Measurements from ENCODE around the gene NOX3.
A peak's percentile ranks its signal among the peaks of the same experiment; 100 is the strongest.
"Not testable (repeated sequence)": the region's sequence is repeated elsewhere in the genome, so short reads cannot be mapped to it uniquely, and the experiment has no call there.

NOX3 gene

DNA sequence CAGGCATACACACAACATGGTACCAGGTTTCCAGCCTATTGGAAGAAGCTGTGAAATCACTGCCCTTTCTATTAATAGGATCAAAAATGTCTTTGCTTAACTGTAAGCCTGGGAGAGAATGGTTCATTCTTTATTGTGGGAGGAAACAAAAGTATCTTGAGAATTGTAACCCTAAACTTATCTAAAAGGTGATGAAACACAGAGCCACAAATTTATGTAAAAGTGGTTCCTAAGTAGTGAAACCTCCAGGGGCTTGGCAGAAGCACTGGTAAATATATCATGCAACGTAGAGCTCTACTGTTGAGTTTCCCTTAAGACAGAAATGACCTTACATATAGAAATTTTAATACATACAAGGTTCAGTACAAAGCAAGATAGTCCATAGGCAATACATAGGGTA, 17.2 kb upstream of the NOX3 start:
- DNase-seq (ENCODE audit: low read depth): peak; percentile 85
- TF ChIP-seq, protein P1, sequence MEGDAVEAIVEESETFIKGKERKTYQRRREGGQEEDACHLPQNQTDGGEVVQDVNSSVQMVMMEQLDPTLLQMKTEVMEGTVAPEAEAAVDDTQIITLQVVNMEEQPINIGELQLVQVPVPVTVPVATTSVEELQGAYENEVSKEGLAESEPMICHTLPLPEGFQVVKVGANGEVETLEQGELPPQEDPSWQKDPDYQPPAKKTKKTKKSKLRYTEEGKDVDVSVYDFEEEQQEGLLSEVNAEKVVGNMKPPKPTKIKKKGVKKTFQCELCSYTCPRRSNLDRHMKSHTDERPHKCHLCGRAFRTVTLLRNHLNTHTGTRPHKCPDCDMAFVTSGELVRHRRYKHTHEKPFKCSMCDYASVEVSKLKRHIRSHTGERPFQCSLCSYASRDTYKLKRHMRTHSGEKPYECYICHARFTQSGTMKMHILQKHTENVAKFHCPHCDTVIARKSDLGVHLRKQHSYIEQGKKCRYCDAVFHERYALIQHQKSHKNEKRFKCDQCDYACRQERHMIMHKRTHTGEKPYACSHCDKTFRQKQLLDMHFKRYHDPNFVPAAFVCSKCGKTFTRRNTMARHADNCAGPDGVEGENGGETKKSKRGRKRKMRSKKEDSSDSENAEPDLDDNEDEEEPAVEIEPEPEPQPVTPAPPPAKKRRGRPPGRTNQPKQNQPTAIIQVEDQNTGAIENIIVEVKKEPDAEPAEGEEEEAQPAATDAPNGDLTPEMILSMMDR (conservative IDR thresholded peaks at IDR 0.05; ENCODE audit: control insufficient read depth, insufficient read depth, low read depth, low read length): no peak
- H3K4me3 ChIP-seq (ENCODE audit: control insufficient read depth, low read depth, low read length): no peak overlapping the region

GRCh38 chr6:155470979-155471616, 15.5 kb upstream of the NOX3 start:
- DNase-seq (ENCODE audit: low read depth): not testable (repeated sequence)

DNA sequence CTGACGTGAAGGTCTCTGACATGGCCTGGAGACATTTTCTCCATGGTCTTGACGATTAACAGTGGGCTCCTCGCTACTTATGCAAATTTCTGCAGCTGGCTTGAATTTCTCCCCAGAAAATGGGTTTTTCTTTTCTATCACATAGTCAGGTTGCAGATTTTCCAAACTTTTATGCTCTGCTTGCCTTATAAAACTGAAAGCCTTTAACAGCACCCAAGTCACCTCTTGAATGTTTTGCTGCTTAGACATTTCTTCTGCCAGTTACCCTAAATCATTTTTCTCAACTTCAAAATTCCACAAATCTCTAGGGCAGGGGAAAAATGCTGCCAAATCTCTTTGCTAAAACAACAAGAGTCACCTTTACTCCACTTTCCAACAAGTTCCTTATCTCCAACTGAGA, 12.9 kb upstream of the NOX3 start:
- not testable (repeated sequence) for DNase-seq (ENCODE audit: low read depth); H3K4me3 ChIP-seq (ENCODE audit: control insufficient read depth, low read depth, low read length)

More at GRCh38 chr6:155470979-155471616, 15.5 kb upstream of the NOX3 start:
- not testable (repeated sequence) for H3K4me3 ChIP-seq (ENCODE audit: control insufficient read depth, low read depth, low read length)

- H3K4me3 ChIP-seq (ENCODE audit: control insufficient read depth, low read depth, low read length): no peak overlapping the region
- DNase-seq (ENCODE audit: low read depth): peak; percentile 54
- TF ChIP-seq, protein P1 (conservative IDR thresholded peaks at IDR 0.05; ENCODE audit: control insufficient read depth, insufficient read depth, low read depth, low read length): no peak
Observed at GRCh38 chr6:155466539-155466938, 10.9 kb upstream of the NOX3 start.

GRCh38 chr6:155461556-155461955, 5.9 kb upstream of the NOX3 start:
- TF ChIP-seq, protein P1 (conservative IDR thresholded peaks at IDR 0.05; ENCODE audit: control insufficient read depth, insufficient read depth, low read depth, low read length): no peak
- DNase-seq (ENCODE audit: low read depth): peak; percentile 35
- no peak overlapping the region for H3K4me3 ChIP-seq (ENCODE audit: control insufficient read depth, low read depth, low read length)

DNA sequence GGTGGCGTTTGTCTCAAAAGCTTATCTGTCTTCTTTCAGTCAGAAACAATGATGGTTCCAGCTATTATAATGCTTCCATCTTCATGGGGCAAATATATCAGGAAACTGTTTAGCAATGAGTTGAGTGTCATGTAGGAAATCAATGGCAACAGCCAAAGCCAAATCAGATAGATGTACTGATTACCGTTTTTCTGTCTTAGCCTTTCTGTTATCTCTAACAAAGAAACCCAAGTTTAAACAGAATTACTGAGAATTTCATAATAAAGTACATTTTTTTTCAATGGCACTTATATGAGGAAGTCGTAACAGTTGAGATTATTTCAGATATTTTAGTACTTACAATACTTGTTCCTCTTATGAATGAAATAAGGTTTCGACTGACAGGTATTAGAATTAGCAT, 1.2 kb downstream of the NOX3 start:
- H3K4me3 ChIP-seq (ENCODE audit: control insufficient read depth, low read depth, low read length): no peak overlapping the region
- TF ChIP-seq, protein P1 (conservative IDR thresholded peaks at IDR 0.05; ENCODE audit: control insufficient read depth, insufficient read depth, low read depth, low read length): no peak
- DNase-seq (ENCODE audit: low read depth): no peak

DNA sequence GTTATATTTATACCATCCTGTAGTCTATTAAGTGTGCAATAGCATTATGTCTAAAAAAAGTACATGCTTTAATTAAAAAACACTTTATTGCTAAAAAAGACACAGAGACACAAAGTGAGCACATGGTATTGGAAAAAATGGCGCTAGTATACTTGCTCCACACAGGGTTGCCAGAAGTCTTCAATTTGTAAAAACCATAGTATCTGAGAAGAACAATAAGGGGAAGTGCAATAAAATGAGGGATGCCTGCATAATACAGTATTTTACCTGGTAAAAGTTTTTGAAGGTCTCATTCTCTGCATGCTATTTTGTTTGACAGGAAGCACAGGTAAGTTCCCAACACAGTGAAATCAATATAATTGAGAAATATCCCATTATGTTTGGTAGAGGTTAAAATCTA, 1.6 kb downstream of the NOX3 start:
- no peak overlapping the region for H3K4me3 ChIP-seq (ENCODE audit: control insufficient read depth, low read depth, low read length)
- DNase-seq (ENCODE audit: low read depth): no peak
- TF ChIP-seq, protein P1 (conservative IDR thresholded peaks at IDR 0.05; ENCODE audit: control insufficient read depth, insufficient read depth, low read depth, low read length): no peak

DNA sequence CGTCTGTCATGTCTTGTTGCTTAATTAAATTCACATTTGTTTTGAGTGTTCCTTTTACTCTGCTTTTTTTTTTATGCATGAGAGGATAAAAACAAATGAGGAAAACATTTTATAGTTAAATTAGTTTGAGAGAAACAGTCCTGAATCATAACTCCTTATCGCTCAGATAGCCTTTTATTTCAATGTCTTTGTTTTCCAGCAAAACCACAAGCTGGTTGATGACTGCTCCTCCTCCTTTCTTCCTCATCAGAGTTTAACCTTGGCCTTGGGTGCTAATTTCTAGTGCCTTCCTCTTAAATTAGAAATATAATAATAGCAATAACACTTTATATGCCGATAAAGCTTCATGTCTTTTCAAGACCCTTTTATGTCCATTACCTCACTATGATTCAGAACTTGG, 3.1 kb downstream of the NOX3 start:
- DNase-seq (ENCODE audit: low read depth): no peak
- no peak overlapping the region for H3K4me3 ChIP-seq (ENCODE audit: control insufficient read depth, low read depth, low read length)

DNA sequence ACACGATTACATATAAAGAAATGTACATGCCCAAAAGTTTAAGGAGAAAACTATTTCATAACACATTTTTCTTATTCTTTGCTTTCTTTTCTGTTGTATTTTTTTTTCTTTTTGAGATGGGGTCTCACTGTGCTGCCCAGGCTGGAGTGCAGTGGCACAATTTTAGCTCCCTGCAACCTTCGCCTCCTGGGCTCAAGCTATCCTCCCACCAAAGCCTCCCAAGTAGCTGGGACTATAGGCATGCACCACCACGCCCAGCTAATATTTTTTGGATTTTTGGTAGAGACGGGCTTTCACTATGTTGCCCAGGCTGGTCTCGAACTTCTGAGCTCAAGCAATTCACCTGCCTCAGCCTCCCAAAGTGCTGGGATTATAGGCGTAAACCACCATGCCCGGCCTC, 4.1 kb downstream of the NOX3 start:
- not testable (repeated sequence) for H3K4me3 ChIP-seq (ENCODE audit: control insufficient read depth, low read depth, low read length); DNase-seq (ENCODE audit: low read depth)

More for the DNA sequence above, 3.1 kb downstream of the NOX3 start:
- TF ChIP-seq, protein P1 (conservative IDR thresholded peaks at IDR 0.05; ENCODE audit: control insufficient read depth, insufficient read depth, low read depth, low read length): no peak

Measured in fibroblast of mammary gland (primary cell).